CMK (cell line): ENCODE data around the gene LANCL3.
"Not testable (repeated sequence)": the region's sequence is repeated elsewhere in the genome, so short reads cannot be mapped to it uniquely, and the experiment has no call there.

Experiments used
- DNase-seq: peaks from one replicate; pipeline ENCODE4 v3.0.0-alpha.2; 2010; ENCODE audit warnings: low read depth

LANCL3 gene

GRCh38 chrX:37571426-37572107 lies at the start of gene LANCL3:
Gene LANCL3, plus strand, starts transcription at chrX:37571661. Its CDS starts 210 bp downstream, at chrX:37571871.
- peak; percentile 24 for DNase-seq

DNA sequence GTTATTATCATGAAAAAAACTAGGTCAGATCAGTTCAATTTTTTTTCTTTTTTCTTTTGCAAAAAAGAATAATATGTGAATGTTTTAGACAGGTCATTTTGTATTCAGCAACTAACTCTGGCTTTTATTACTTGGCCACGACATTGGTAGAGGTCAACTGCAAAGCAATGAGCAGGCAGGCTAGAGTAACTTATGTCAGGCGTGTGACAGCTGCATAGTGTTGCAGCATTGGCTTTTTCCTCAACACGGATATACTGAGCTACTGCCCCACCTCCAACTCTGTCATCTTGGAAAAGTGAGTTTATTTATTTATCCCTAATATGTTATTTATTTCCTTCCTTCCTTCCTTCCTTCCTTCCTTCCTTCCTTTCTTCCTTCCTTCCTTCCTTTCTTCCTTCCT lies 47.8 kb upstream of the LANCL3 start:
- DNase-seq = not testable (repeated sequence)

GRCh38 chrX:37541991-37542390 lies 29.5 kb upstream of the LANCL3 start:
- no peak for DNase-seq

GRCh38 chrX:37542791-37543190 lies 28.7 kb upstream of the LANCL3 start:
- DNase-seq = no peak

- no peak for DNase-seq
Observed at GRCh38 chrX:37543324-37543723, 28.1 kb upstream of the LANCL3 start.

- DNase-seq = not testable (repeated sequence)
Observed at GRCh38 chrX:37544531-37544930, 26.9 kb upstream of the LANCL3 start.

- no peak for DNase-seq
Observed at GRCh38 chrX:37545066-37545465, 26.4 kb upstream of the LANCL3 start.

- DNase-seq = not testable (repeated sequence)
Observed at GRCh38 chrX:37549619-37550018, 21.8 kb upstream of the LANCL3 start.

DNA sequence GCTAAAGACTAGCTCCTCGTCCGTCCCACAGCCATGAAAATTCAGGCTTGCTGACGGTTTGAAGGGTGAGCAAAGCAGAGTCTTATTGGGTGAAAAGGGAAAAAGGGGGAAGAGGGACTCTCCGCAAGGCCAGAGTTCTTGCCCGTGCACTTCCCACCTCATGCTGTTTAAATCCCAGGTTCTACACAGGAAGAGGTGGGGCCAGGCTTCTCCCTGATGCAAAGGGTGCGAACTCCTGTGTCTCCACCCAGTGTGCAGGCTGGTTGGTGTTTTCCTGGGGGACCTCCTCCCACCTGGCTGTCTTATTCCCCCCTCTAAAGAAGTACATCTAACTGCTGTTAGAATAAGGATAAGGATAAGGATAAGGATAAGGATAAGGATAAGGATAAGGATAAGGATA lies 18.0 kb upstream of the LANCL3 start:
- DNase-seq = no peak

DNA sequence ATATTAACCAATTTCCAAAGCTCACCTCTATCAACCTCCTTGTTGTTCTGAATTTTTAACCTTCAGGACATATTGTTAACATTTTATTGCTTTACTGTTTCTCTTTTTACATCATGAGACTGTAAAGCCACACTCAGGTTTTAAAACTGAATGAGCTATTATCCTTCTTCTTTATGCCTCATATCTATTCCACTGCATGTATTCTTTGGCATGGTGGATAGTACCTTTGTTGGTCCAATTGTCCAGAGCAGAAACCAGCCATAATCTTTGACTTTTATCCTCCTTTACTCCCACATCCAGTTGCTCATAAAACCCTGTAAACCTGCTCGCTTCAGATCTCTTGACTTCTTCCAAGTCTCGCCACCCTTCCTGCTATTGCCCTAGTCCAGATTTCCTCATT lies 6.2 kb upstream of the LANCL3 start:
- DNase-seq = not testable (repeated sequence)

- not testable (repeated sequence) for DNase-seq
Observed at GRCh38 chrX:37570349-37570748, 1.1 kb upstream of the LANCL3 start.

GRCh38 chrX:37572108-37572587 lies 687 bp downstream of the LANCL3 start:
- peak; percentile 39 for DNase-seq

- DNase-seq = not testable (repeated sequence)
Observed at GRCh38 chrX:37573121-37573520, 1.7 kb downstream of the LANCL3 start.

GRCh38 chrX:37578045-37578444 lies 6.6 kb downstream of the LANCL3 start:
- DNase-seq = no peak

- no peak for DNase-seq
Observed at GRCh38 chrX:37580080-37580479, 8.6 kb downstream of the LANCL3 start.

DNA sequence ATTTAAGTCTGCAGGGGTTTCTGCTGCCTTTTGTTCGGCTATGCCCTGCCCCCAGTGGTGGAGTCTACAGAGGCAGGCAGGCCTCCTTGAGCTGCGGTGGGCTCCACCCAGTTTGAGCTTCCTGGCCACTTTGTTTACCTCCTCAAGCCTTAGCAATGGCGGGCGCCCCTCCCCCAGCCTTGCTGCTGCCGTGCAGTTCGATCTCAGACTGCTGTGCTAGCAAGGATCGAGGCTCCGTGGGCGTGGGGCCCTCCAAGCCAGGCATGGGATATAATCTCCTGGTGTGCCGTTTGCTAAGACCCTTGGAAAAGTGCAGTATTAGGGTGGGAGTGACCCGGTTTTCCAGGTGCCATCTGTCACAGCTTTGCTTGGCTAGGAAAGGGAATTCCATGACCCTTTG lies 15.9 kb downstream of the LANCL3 start:
- DNase-seq = not testable (repeated sequence)

GRCh38 chrX:37590047-37590446 lies 18.6 kb downstream of the LANCL3 start:
- DNase-seq = no peak

- DNase-seq = no peak
Observed at GRCh38 chrX:37594755-37595382, 23.4 kb downstream of the LANCL3 start.

GRCh38 chrX:37599729-37600128 lies 28.3 kb downstream of the LANCL3 start:
- no peak for DNase-seq

GRCh38 chrX:37603938-37604409 lies 32.5 kb downstream of the LANCL3 start:
- no peak for DNase-seq

DNA sequence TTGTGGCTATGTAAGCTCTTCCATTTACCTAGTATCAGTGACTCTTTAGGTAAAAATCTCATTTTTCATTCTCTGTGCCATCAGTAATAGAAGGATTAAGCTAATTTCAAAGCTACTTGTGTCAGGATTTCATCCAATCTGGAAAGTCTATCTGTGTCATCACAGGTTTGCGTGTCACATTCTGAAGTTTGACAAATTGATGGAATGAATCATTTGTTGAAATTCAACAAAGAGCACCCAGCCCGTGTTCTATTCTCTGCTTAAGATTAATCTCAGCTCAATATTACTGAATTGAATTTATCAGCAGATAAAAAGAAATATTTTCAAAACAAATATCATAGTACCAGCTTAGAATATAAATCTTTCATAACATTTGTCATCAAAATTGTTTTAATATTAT lies 35.8 kb downstream of the LANCL3 start:
- no peak for DNase-seq

GRCh38 chrX:37608156-37608555 lies 36.7 kb downstream of the LANCL3 start:
- DNase-seq = no peak

GRCh38 chrX:37609727-37610126 lies 38.3 kb downstream of the LANCL3 start:
- DNase-seq = no peak

DNA sequence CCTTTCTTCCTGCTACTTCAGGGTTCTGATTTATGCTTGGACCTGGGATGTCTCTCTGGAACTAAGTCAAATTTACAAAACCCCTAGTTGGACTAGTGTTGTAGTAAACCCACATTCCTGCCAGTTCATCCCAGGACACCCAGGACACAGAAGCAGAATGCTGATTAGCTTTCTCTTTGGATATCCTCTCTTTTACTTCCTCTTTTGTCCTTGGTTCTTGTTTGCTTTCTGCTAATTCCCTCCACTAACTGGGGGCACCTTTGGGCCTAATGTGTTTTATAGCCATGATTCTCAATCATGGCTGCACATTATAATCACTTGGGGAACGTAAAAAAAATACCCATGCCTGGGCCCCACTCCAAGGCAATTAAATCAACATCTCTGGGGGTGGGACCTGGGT lies 42.5 kb downstream of the LANCL3 start:
- no peak for DNase-seq
